Activated CD4-positive, alpha-beta T cell treated with anti-CD3 and anti-CD28 coated beads for 36 hours (primary cell): ENCODE results near the gene MYD88. TPM values are rescaled to one million over a fixed set of nuclear protein-coding genes. Genes with fewer than 3 reads are reported as not detected.
"Not testable (repeated sequence)": the region's sequence is repeated elsewhere in the genome, so short reads cannot be mapped to it uniquely, and the experiment has no call there.

Source experiments
- ATAC-seq: fragments of 200-7000 bp; cut with Tn5 transposase; one replicate; pipeline ENCODE4 v1.10.0; 2021; ENCODE audit warnings: mild to moderate bottlenecking, moderate library complexity
- CTCF ChIA-PET: fragments of 350-600 bp; sonication (Branson Sonifier 250); formaldehyde crosslinking; loops from one replicate; lab custom pipeline; 2021; ENCODE audit warnings: antibody characterized with exemption; lab: Charles Lee
- POLR2A ChIA-PET: fragments of 350-600 bp; sonication (Branson Sonifier 250); formaldehyde crosslinking; loops from one replicate; lab custom pipeline; 2021; ENCODE audit warnings: antibody characterized with exemption, inconsistent platforms; lab: Charles Lee
- DNase-seq: peaks from one replicate; pipeline ENCODE4 v3.0.0-alpha.2; 2020
- H3K27ac Mint-ChIP-seq: one replicate; pipeline ENCODE4 v1.8.0; 2021; ENCODE audit warnings: mixed read lengths
- H3K27me3 Mint-ChIP-seq: one replicate; pipeline ENCODE4 v1.8.0; 2021; ENCODE audit warnings: mixed read lengths
- H3K36me3 Mint-ChIP-seq: one replicate; pipeline ENCODE4 v1.8.0; 2021; ENCODE audit warnings: low read depth, mixed read lengths
- H3K4me1 Mint-ChIP-seq: one replicate; pipeline ENCODE4 v1.8.0; 2021; ENCODE audit warnings: mixed read lengths
- H3K4me3 Mint-ChIP-seq: one replicate; pipeline ENCODE4 v1.8.0; 2021; ENCODE audit warnings: mild to moderate bottlenecking, moderate library complexity, mixed read lengths
- H3K9me3 Mint-ChIP-seq: one replicate; pipeline ENCODE4 v1.8.0; 2021; ENCODE audit warnings: low read depth, mixed read lengths
- intact Hi-C, 2 experiments: fragments of 100-400 bp; cut with DNase I in 1 of 2; cut with micrococcal nuclease in 1 of 2; formaldehyde crosslinking; loops; one replicate each; pipeline versions ENCODE4 v1.14.2 to v1.15.1; 2022 to 2024; cut with DNase I, micrococcal nuclease
- total RNA-seq, 2 experiments: library from RNA; stranded (reverse); gene quantifications; one replicate each; pipeline ENCODE4 v1.2.3, GENCODE V29; 2021

Gene MYD88
- total RNA-seq, 2 experiments from 2014 or later: 32.8 to 33.1 TPM

DNA sequence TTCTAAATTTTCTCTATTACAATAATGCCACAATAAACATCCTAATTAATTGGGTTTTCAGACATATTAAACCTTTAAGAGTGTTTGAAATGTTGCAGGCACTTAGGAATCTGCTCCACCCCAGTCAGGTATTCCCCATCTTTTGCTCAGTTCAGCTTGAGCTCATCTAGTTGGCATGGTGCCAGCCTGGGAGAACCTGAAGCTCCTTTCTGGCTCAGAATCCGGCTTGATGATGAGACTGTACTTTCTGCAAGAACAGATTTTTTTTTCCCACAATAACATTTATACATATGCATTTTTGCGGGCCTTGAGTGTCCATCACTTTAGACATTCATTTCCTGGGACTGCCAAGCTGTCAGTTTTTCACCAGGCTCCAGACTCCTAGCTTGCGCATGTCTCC lies 19.1 kb downstream of the MYD88 start:
- ChIA-PET POLR2A (no interaction called here), CTCF (interaction anchor here (1.0 to 1.5 kb wide), 2 partner anchors 9 to 18 kb away, joined by 3 to 4 read pairs; no protein-coding TSS in a partner anchor)
- Mint-ChIP-seq H3K4me1 (peaks cover 11% of the 10 kb centered on the region), H3K9me3 (no peaks in the 10 kb centered on the region), H3K4me3 (no peak overlapping the region), H3K27ac (no peak overlapping the region), H3K36me3 (no peaks in the 10 kb centered on the region), H3K27me3 (no peaks in the 10 kb centered on the region)
- ATAC-seq: no peak
- intact Hi-C loops: no loop called here
- no peak for DNase-seq

DNA sequence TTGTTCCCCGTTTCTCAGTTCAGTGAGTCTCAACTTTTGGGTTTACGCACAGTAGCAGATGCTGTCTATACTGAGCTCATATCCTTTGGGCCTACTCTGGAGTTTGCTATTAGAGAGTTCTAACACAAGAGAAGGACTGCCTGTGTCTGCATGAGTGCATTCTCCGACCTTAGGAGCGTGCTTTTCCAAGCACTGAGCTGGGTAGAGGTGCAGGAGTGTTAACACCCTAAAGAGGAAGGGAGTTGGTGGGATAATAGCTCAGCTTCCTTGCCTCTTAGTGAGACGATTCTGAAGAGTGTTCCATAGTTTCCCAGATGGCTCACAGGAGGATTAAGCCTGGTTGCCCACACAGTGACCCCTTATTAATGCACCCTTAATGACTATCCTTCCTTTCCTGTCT lies 20.0 kb downstream of the MYD88 start:
- H3K4me1 Mint-ChIP-seq: peaks cover 5% of the 10 kb centered on the region

GRCh38 chr3:38160704-38161103 lies 22.2 kb downstream of the MYD88 start:
- intact Hi-C loops: loop anchor here (10.0 kb wide), 2 partner anchors 126 to 1104 kb away; partner anchors contain the start of gene DLEC1 (in 1 of the 2)

More for the DNA sequence above, 20.0 kb downstream of the MYD88 start:
- Mint-ChIP-seq H3K9me3 (no peaks in the 10 kb centered on the region), H3K27me3 (no peaks in the 10 kb centered on the region), H3K27ac (no peak overlapping the region), H3K36me3 (no peaks in the 10 kb centered on the region), H3K4me3 (no peak overlapping the region)
- ATAC-seq (no peak), DNase-seq (no peak)
- ChIA-PET POLR2A (no interaction called here), CTCF (interaction anchor here (1.0 kb wide), 1 partner anchor 140 kb away, joined by 3 read pairs; no protein-coding TSS in a partner anchor)
- intact Hi-C loops: no loop called here

GRCh38 chr3:38163117-38163840 lies 24.8 kb downstream of the MYD88 start:
- DNase-seq (peak; percentile 48), ATAC-seq (no peak)
- no peaks in the 10 kb centered on the region for H3K27me3 Mint-ChIP-seq
- ChIA-PET POLR2A (interaction anchor here (0.9 to 4.1 kb wide), 2 partner anchors 22 to 25 kb away, joined by 3 to 47 read pairs; partner anchors contain the start of genes ACAA1 and MYD88), CTCF (interaction anchor here (0.6 to 2.0 kb wide), 12 partner anchors 8 to 180 kb away, joined by 3 to 16 read pairs (median 4); partner anchors contain the start of genes ACAA1 and MYD88)
- H3K4me1 Mint-ChIP-seq: peaks cover 25% of the 10 kb centered on the region
- no peaks in the 10 kb centered on the region for H3K9me3 Mint-ChIP-seq
- H3K27ac Mint-ChIP-seq: no peak overlapping the region
- no peak overlapping the region for H3K4me3 Mint-ChIP-seq
- peaks cover 16% of the 10 kb centered on the region for H3K36me3 Mint-ChIP-seq
- intact Hi-C loops: loop anchor here (10.0 kb wide), 2 partner anchors 128 to 1102 kb away; partner anchors contain the start of gene DLEC1 (in 1 of the 2)

More at GRCh38 chr3:38160704-38161103, 22.2 kb downstream of the MYD88 start:
- H3K36me3 Mint-ChIP-seq, H3K4me3 Mint-ChIP-seq, H3K9me3 Mint-ChIP-seq, H3K27ac Mint-ChIP-seq, H3K27me3 Mint-ChIP-seq, H3K4me1 Mint-ChIP-seq, DNase-seq, POLR2A ChIA-PET, ATAC-seq, CTCF ChIA-PET: not testable (repeated sequence)

DNA sequence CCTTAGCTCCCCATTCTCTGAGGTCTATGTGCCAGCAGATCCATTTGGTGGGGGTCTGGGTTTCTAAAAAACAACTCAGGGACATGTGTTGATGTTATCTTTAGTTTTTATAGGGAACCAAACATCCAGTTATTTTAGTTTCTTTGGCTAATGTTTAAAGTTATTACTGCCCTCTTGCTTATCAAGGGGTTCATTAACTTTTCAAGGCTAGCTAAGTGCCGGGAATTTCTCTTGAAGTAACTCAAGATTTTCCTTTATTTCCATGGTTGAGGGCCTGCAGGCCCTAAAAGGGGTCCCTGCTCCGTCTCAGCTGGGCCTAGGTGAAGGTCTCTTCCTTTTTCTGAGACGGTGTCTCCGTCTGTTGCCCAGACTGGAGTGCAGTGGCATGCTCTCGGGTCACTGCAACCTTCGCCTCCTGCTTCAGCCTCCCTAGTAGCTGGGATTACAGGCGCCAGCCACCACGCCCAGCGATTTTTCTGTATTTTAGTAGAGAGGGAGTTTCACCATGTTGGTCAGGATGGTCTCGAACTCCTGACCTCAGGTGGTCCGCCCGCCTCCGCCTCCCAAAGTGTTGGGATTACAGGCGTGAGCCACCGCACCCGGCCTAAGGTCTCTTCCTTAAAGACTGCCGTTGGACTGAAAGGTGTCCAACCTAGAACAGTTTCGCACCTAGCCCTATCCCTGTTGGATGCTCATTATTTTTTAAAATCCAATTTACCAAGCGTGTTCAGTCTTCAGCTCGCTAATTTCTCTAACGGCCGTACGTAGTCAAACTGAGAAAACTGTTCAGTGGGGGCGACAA lies 25.6 kb downstream of the MYD88 start:
- peaks cover 16% of the 10 kb centered on the region for H3K36me3 Mint-ChIP-seq

DNA sequence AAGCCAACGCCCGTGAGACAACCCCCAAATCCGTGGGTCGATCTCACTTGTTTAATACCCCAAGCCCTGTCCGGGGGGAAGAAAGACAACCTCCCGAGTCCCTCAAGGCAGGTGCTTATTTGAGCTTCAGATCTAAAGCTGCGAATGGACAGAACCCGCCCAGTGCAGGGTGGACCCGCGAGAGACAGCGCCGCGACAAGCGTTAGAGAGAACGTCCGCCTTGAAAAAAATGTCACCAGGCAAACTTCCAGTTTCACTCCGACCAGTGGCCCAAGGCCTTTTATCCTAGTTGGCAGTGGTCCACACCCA lies 26.1 kb downstream of the MYD88 start:
- Mint-ChIP-seq H3K27ac (peak overlapping the region; percentile 99), H3K36me3 (peaks cover 16% of the 10 kb centered on the region), H3K4me3 (peak overlapping the region; percentile 92), H3K9me3 (no peaks in the 10 kb centered on the region), H3K4me1 (peaks cover 38% of the 10 kb centered on the region), H3K27me3 (no peaks in the 10 kb centered on the region)
- ATAC-seq (peak; percentile 21), DNase-seq (no peak)
- intact Hi-C loops: loop anchor here (10.0 kb wide), 2 partner anchors 130 to 1100 kb away; partner anchors contain the start of gene DLEC1 (in 1 of the 2)
- ChIA-PET POLR2A (interaction anchor here (0.8 to 4.1 kb wide), 6 partner anchors 21 to 182 kb away, joined by 3 to 47 read pairs (median 4); partner anchors contain the start of genes ACAA1, MYD88 and XYLB), CTCF (interaction anchor here (0.5 to 2.0 kb wide), 13 partner anchors 8 to 316 kb away, joined by 3 to 8 read pairs (median 4); partner anchors contain the start of genes ACAA1 and MYD88)

More for the DNA sequence above, 25.6 kb downstream of the MYD88 start:
- peak overlapping the region; percentile 92 for H3K4me3 Mint-ChIP-seq
- ChIA-PET CTCF (interaction anchor here (0.5 to 2.0 kb wide), 20 partner anchors 9 to 316 kb away, joined by 3 to 16 read pairs (median 4); partner anchors contain the start of genes ACAA1 and MYD88), POLR2A (interaction anchor here (0.8 to 4.1 kb wide), 6 partner anchors 22 to 183 kb away, joined by 3 to 47 read pairs (median 4); partner anchors contain the start of genes ACAA1, MYD88 and XYLB)
- no peak for ATAC-seq
- H3K27ac Mint-ChIP-seq: peak overlapping the region; percentile 99
- peaks cover 32% of the 10 kb centered on the region for H3K4me1 Mint-ChIP-seq
- no peaks in the 10 kb centered on the region for H3K9me3 Mint-ChIP-seq
- DNase-seq: no peak
- intact Hi-C loops: loop anchor here (10.0 kb wide), 2 partner anchors 129 to 1101 kb away; partner anchors contain the start of gene DLEC1 (in 1 of the 2)
- no peaks in the 10 kb centered on the region for H3K27me3 Mint-ChIP-seq

- intact Hi-C loops: loop anchor here (1.0 to 10.0 kb wide), 9 partner anchors 28 to 1241 kb away; partner anchors contain the start of genes ACAA1 (in 2 of the 2), DLEC1 (in 1 of the 2), RPSA (in 1 of the 2) and SCN11A (in 1 of the 2)
- peak within 1 kb of the TSS; percentile 92 for H3K4me3 Mint-ChIP-seq
- ChIA-PET POLR2A (interaction anchor here (0.8 to 4.1 kb wide), 7 partner anchors 21 to 182 kb away, joined by 3 to 47 read pairs (median 5); partner anchors contain the start of genes ACAA1, MYD88 and XYLB), CTCF (interaction anchor here (0.7 to 2.0 kb wide), 10 partner anchors 10 to 315 kb away, joined by 3 to 8 read pairs (median 4); partner anchors contain the start of genes ACAA1 and MYD88)
- H3K36me3 Mint-ChIP-seq: peaks cover 16% of the 10 kb centered on the region
- no peaks in the 10 kb centered on the region for H3K9me3 Mint-ChIP-seq
- DNase-seq: peak; percentile 98
- H3K4me1 Mint-ChIP-seq: peaks cover 40% of the 10 kb centered on the region
- H3K27me3 Mint-ChIP-seq: no peaks in the 10 kb centered on the region
- H3K27ac Mint-ChIP-seq: peak within 1 kb of the TSS; percentile 99
- peak; percentile 94 for ATAC-seq
Observed at GRCh38 chr3:38164952-38165721, 26.7 kb downstream of the MYD88 start, which contains the start of gene OXSR1. TSS of gene OXSR1 (plus strand) at chr3:38165537. CDS start at chr3:38165877, 340 bp downstream.

DNA sequence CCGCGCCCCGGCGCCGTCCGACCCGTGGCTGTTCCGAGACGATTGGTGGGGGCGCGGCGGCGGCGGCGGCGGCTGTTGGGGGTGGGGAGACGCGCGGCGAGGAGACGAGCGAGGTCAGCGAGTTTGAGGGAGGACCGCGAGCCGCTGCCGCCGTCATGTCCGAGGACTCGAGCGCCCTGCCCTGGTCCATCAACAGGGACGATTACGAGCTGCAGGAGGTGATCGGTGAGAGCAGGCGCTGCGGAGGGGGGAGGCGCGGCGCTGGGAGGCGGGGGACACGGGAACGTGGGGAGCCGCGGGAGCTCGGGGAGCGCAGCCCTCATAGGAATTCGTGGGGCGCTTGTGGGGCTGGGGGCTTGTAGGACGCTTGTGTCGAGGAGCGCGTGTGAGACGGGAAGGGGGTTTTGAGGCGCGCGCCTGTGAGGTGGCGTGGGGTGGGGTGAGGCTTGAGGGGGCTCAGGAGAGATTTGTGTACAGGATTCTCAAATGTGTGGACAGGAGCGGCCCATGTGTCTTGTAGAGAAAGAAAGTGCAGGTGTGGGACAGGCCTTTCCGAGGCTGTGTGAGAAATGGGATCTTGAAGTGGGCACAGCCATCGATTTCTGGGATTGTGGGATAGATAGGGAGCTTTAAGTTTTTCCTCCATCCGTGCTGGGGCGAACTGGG lies 27.4 kb downstream of the MYD88 start:
- H3K4me3 Mint-ChIP-seq: peak overlapping the region; percentile 92
- ATAC-seq (no peak), DNase-seq (peak; percentile 67)
- no peaks in the 10 kb centered on the region for H3K27me3 Mint-ChIP-seq
- peaks cover 47% of the 10 kb centered on the region for H3K4me1 Mint-ChIP-seq
- H3K36me3 Mint-ChIP-seq: peaks cover 16% of the 10 kb centered on the region
- peak overlapping the region; percentile 99 for H3K27ac Mint-ChIP-seq
- intact Hi-C loops: loop anchor here (1.0 to 10.0 kb wide), 9 partner anchors 29 to 1240 kb away; partner anchors contain the start of genes ACAA1 (in 2 of the 2), DLEC1 (in 1 of the 2), RPSA (in 1 of the 2) and SCN11A (in 1 of the 2)
- POLR2A ChIA-PET: interaction anchor here (0.6 to 4.1 kb wide), 4 partner anchors 23 to 341 kb away, joined by 3 to 47 read pairs (median 6); partner anchors contain the start of genes ACAA1 and MYD88
- H3K9me3 Mint-ChIP-seq: no peaks in the 10 kb centered on the region
- CTCF ChIA-PET: interaction anchor here (0.8 to 1.6 kb wide), 5 partner anchors 9 to 181 kb away, joined by 3 to 7 read pairs (median 3); partner anchors contain the start of genes ACAA1 and XYLB

GRCh38 chr3:38167591-38167990 lies 29.1 kb downstream of the MYD88 start:
- peaks cover 63% of the 10 kb centered on the region for H3K4me1 Mint-ChIP-seq
- intact Hi-C loops: loop anchor here (5.0 to 10.0 kb wide), 3 partner anchors 133 to 1097 kb away; partner anchors contain the start of genes DLEC1 (in 1 of the 2), SCN11A (in 1 of the 2) and WDR48 (in 1 of the 2)
- no peaks in the 10 kb centered on the region for H3K9me3 Mint-ChIP-seq
- H3K27ac Mint-ChIP-seq: no peak overlapping the region
- no peak for DNase-seq
- H3K27me3 Mint-ChIP-seq: no peaks in the 10 kb centered on the region
- POLR2A ChIA-PET: interaction anchor here (0.8 kb wide), 1 partner anchor 31 kb away, joined by 4 read pairs; the partner anchor contains the start of gene ACAA1
- no peak for ATAC-seq
- peaks cover 16% of the 10 kb centered on the region for H3K36me3 Mint-ChIP-seq
- peak overlapping the region; percentile 92 for H3K4me3 Mint-ChIP-seq
- CTCF ChIA-PET: no interaction called here
